ENCODE results near the gene SMKR1.

The SMKR1 gene

DNA sequence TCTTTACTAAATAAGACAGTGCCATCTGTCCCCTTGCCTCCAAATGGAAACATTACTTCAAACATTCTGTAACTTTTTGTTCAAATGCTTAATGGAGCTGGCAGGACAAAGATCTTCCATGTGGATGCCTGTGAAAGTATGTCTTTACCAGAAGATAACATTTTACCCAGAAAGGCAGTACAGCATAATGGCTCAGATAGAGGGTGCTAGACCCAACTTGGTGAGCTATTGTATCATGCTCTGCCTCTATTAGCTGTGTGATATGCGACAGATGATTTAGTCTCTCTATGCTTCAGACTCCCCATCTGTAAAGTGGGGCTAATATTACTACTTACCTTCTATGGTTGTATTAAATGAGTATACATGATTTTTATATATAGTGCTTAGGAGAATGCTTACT lies 8.8 kb upstream of the SMKR1 start:
- no peak for DNase-seq

DNA sequence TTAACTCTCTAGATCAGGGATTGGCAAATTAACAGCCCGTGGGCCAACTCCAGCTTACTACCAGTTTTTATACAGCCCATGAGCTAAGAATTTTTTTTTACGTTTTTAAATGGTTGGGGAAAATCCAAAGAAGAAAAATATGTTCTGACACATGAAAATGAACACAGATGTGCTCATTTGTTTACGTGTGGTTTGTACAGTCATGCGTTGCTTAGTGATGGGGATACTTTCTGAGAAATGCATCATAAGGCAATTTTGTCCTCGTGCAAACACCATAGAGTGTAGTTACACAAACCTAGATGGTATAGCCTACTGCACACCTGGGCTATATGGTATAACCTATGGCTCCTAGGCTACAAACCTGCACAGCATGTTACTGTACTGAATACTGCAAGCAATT lies 8.3 kb upstream of the SMKR1 start:
- Histone ChIP-seq H3K9me3 (ENCODE audit: severe bottlenecking) (no peaks in the 10 kb centered on the region), H3K36me3 (no peaks in the 10 kb centered on the region; the same call in 1 of the 2 replicates), H3K27me3 (ENCODE audit: insufficient read depth, low read depth, severe bottlenecking) (no peaks in the 10 kb centered on the region), H3K27ac (no peak overlapping the region), H3K4me3 (ENCODE audit: low read depth, low read length) (no peak overlapping the region)
- TF ChIP-seq, protein P1, sequence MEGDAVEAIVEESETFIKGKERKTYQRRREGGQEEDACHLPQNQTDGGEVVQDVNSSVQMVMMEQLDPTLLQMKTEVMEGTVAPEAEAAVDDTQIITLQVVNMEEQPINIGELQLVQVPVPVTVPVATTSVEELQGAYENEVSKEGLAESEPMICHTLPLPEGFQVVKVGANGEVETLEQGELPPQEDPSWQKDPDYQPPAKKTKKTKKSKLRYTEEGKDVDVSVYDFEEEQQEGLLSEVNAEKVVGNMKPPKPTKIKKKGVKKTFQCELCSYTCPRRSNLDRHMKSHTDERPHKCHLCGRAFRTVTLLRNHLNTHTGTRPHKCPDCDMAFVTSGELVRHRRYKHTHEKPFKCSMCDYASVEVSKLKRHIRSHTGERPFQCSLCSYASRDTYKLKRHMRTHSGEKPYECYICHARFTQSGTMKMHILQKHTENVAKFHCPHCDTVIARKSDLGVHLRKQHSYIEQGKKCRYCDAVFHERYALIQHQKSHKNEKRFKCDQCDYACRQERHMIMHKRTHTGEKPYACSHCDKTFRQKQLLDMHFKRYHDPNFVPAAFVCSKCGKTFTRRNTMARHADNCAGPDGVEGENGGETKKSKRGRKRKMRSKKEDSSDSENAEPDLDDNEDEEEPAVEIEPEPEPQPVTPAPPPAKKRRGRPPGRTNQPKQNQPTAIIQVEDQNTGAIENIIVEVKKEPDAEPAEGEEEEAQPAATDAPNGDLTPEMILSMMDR (IDR thresholded peaks at IDR 0.05; ENCODE audit: low read depth, low read length), result no peak
- DNase-seq, result no peak

More for the DNA sequence above, 8.8 kb upstream of the SMKR1 start:
- H3K9me3 ChIP-seq (ENCODE audit: severe bottlenecking), result no peaks in the 10 kb centered on the region
- TF ChIP-seq, protein P1 (IDR thresholded peaks at IDR 0.05; ENCODE audit: low read depth, low read length), result no peak
- H3K4me3 ChIP-seq (ENCODE audit: low read depth, low read length), result no peak overlapping the region
- no peak overlapping the region for H3K27ac ChIP-seq
- no peaks in the 10 kb centered on the region for H3K27me3 ChIP-seq (ENCODE audit: insufficient read depth, low read depth, severe bottlenecking)
- no peaks in the 10 kb centered on the region; the same call in 1 of the 2 replicates for H3K36me3 ChIP-seq

DNA sequence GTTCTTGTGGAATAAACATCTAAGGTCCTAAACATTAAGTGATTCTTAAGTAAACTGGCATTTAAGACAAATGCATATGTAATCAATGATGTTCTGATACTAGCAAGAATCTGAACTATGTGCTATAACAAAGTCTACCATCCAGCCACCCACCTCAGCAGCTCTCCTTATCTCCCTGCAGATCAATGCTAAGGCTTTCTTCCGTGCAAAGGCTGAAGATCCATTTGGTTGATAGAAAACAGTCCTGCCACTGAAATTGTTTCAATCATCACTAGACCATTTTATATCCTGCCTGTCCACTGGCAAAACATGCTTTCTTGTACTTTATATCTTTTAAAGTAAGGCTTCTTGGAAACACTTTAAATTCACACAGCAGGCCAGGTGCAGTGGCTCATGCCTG lies 6.3 kb upstream of the SMKR1 start:
- TF ChIP-seq, protein P1 (IDR thresholded peaks at IDR 0.05; ENCODE audit: low read depth, low read length), result no peak
- Histone ChIP-seq H3K4me3 (ENCODE audit: low read depth, low read length) (no peak overlapping the region), H3K9me3 (ENCODE audit: severe bottlenecking) (no peaks in the 10 kb centered on the region), H3K27ac (no peak overlapping the region), H3K36me3 (no peaks in the 10 kb centered on the region), H3K27me3 (ENCODE audit: insufficient read depth, low read depth, severe bottlenecking) (no peaks in the 10 kb centered on the region)
- no peak for DNase-seq

DNA sequence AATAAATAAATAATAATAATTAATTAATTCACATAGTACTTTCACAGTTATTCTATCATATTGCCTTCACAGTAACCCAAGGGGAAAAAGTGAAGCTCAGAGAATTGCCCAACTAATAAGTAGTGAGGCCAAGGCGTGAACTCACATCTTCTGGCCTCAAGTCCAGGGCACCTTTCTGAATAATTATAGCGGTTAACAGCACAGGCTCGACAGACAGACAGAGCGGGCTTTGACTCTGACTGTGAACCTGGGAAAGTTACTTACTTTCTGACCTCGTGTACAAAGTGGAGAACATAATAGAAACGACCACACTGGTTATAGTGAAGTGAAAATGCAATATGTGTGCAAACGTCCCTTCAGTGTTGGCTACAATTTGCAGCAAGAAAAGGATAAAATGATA lies 5.7 kb upstream of the SMKR1 start:
- Histone ChIP-seq H3K27me3 (ENCODE audit: insufficient read depth, low read depth, severe bottlenecking) (no peaks in the 10 kb centered on the region), H3K36me3 (no peaks in the 10 kb centered on the region), H3K27ac (no peak overlapping the region), H3K9me3 (ENCODE audit: severe bottlenecking) (no peaks in the 10 kb centered on the region), H3K4me3 (ENCODE audit: low read depth, low read length) (no peak overlapping the region)
- TF ChIP-seq, protein P1 (IDR thresholded peaks at IDR 0.05; ENCODE audit: low read depth, low read length), result no peak
- DNase-seq, result no peak

DNA sequence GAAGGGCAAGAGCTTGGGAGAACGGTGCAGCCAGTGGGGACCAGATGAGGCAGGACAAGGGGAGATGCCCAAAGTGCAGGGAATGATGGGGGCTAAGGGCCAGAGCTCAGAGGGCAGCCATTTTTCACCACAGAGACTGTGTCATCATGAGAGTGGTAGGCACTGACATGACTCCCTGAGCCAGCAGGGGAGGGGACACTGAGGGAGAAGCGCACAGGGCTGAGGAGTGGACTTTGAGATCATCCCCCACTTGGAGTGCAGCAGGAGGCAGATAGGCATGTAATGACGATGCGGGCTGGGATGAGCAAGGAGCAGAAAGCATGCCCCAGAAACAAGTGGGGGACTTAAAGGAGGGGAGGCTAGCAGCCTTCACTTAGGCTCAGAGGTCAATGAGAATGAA lies 5.2 kb upstream of the SMKR1 start:
- H3K9me3 ChIP-seq (ENCODE audit: severe bottlenecking), result no peaks in the 10 kb centered on the region
- no peaks in the 10 kb centered on the region for H3K27me3 ChIP-seq (ENCODE audit: insufficient read depth, low read depth, severe bottlenecking)
- H3K4me3 ChIP-seq (ENCODE audit: low read depth, low read length), result no peak overlapping the region
- no peaks in the 10 kb centered on the region for H3K36me3 ChIP-seq
- DNase-seq, result no peak
- TF ChIP-seq, protein P1 (IDR thresholded peaks at IDR 0.05; ENCODE audit: low read depth, low read length), result no peak
- H3K27ac ChIP-seq, result no peak overlapping the region

DNA sequence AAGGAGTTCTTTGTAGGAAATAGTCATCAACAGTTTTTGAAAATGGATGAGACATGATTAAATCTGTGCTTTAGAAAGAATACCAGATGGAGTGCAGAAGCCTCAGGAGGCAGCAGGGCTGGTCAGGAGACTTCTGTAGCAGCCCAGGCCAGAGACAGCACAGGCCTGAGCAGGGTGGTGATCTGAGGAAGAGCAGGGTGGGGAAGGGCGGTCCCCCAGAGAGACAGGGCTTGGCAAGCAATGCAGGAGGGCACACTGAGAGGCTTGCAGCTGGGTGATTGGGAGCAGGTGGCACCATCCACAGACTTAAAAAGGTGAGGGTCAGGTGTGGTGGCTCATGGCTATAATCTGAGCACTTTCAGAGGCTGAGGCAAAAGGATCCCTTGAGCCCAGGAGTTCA lies 4.3 kb upstream of the SMKR1 start:
- Histone ChIP-seq H3K4me3 (ENCODE audit: low read depth, low read length) (no peak overlapping the region), H3K27ac (no peak overlapping the region), H3K27me3 (ENCODE audit: insufficient read depth, low read depth, severe bottlenecking) (no peaks in the 10 kb centered on the region), H3K9me3 (ENCODE audit: severe bottlenecking) (no peaks in the 10 kb centered on the region), H3K36me3 (no peaks in the 10 kb centered on the region)
- DNase-seq, result no peak
- TF ChIP-seq, protein P1 (IDR thresholded peaks at IDR 0.05; ENCODE audit: low read depth, low read length), result no peak
